RWPE1 (cell line): ENCODE results near the gene SLC6A7.
"Not testable (repeated sequence)": the region's sequence is repeated elsewhere in the genome, so short reads cannot be mapped to it uniquely, and the experiment has no call there.

Experiments
- CTCF ChIA-PET: fragments of 350-600 bp; sonication (Branson Sonifier 250); formaldehyde crosslinking; extraction: SDS; loops from one replicate; lab custom pipeline; 2021; lab: Yijun Ruan, JAX
- POLR2A ChIA-PET: fragments of 400-600 bp; formaldehyde crosslinking; extraction: SDS; loops from one replicate; lab custom pipeline; 2020; ENCODE audit warnings: antibody characterized with exemption; ENCODE audit not compliant: low non-redundant PET; lab: Yijun Ruan, JAX
- DNase-seq: peaks from one replicate; pipeline ENCODE4 v3.0.0; 2012; ENCODE audit warnings: low spot score
- H3K27ac ChIP-seq: fragments of 450-650 bp; 2 replicates; pipeline ENCODE4 v1.5.1; 2017
- CTCF ChIP-seq: fragments of 450-650 bp; conservative IDR thresholded peaks from 2 replicates; pipeline ENCODE4 v1.5.1; 2017; ENCODE audit warnings: low read depth, mild to moderate bottlenecking

SLC6A7 gene

DNA sequence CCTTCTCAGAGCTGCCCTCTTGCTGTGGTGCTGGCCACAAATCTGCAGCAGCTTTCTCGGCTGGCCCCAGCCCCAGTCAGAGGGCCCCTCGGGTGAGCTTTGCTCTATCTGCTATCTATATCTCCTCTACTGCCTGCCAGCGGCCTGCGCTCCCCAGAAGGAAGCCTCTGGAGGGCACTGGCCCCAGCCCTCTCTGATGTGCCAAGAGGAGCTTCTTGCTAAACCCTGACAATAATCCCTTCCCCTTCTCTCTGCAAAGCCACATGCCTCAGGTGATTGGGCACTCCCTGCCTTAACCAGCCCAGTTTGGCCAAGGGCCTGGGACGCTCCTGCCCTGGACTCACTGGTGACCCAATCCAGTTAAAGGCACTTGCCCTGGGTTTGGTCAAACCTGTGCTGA, 57.0 kb downstream of the SLC6A7 start:
- no peak for TF ChIP-seq CTCF
- ChIA-PET CTCF (interaction anchor here (0.7 kb wide), 1 partner anchor 189 kb away, joined by 3 read pairs; no protein-coding TSS in a partner anchor), POLR2A (interaction anchor here (0.6 kb wide), 1 partner anchor 744 kb away, joined by 8 read pairs; no protein-coding TSS in a partner anchor)
- H3K27ac ChIP-seq, result no peak overlapping the region
- DNase-seq, result no peak

DNA sequence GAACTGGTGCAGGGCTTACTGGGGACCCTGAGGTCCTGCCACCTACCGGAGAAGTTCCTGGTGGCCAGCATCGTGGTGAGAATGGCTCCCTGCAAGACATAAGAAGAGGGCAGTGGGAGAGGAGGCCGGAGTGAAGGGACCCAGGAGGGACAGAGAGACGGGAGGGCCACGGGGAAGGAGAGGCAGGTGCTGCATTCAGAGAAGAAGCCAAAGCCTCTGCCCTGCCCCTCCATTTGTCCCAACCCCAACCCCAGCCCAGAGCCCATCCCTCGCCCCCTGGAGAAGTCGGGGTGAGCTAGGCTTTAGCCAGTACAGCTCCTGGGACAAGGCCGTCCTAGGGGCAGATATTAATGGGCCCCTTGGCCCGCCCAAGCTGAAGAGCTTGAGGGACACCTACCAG, 57.9 kb downstream of the SLC6A7 start:
- no peak overlapping the region for H3K27ac ChIP-seq
- DNase-seq, result no peak
- POLR2A ChIA-PET, result no interaction called here
- CTCF ChIA-PET, result interaction anchor here (0.6 to 0.7 kb wide), 5 partner anchors 140 to 433 kb away, joined by 3 to 5 read pairs (median 5); no protein-coding TSS in a partner anchor
- TF ChIP-seq CTCF, result no peak

GRCh38 chr5:150248493-150248892, 58.6 kb downstream of the SLC6A7 start:
- CTCF ChIA-PET, result interaction anchor here (0.6 kb wide), 2 partner anchors 85 to 1324 kb away, joined by 3 read pairs; no protein-coding TSS in a partner anchor
- H3K27ac ChIP-seq, DNase-seq, POLR2A ChIA-PET: not testable (repeated sequence)

GRCh38 chr5:150248946-150249345, 59.1 kb downstream of the SLC6A7 start:
- no peak for TF ChIP-seq CTCF
- H3K27ac ChIP-seq, result no peak overlapping the region
- ChIA-PET CTCF (interaction anchor here (0.6 kb wide), 3 partner anchors 85 to 1324 kb away, joined by 3 read pairs; no protein-coding TSS in a partner anchor), POLR2A (no interaction called here)
- no peak for DNase-seq

- TF ChIP-seq CTCF, result no peak
- no peak for DNase-seq
- H3K27ac ChIP-seq, result no peak overlapping the region
- CTCF ChIA-PET, result interaction anchor here (0.6 to 1.3 kb wide), 3 partner anchors 31 to 185 kb away, joined by 3 to 5 read pairs (median 3); no protein-coding TSS in a partner anchor
- POLR2A ChIA-PET, result no interaction called here
These were observed 59.9 kb downstream of the SLC6A7 start for GRCh38 chr5:150249744-150250143.

DNA sequence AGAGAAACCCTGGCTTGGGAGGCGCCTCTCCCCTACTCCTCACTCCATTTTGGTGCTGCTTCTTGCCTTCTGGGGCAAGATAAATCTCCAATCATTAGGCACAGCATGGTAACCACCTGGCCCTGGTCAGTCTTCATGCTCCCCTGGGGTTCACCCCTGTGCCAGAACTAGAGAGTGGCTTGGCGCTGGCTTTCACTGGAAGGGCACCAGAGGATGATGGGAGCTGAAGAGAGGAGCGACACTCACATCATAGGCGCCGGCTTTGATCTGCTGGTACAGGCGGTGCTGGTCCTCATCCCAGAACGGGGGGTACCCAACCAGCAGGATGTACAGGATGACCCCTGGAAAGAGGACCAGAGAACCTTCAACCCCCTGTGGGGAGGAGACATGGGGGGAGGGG, 61.6 kb downstream of the SLC6A7 start:
- ChIA-PET CTCF (no interaction called here), POLR2A (no interaction called here)
- no peak for DNase-seq
- no peak for TF ChIP-seq CTCF
- no peak overlapping the region for H3K27ac ChIP-seq

DNA sequence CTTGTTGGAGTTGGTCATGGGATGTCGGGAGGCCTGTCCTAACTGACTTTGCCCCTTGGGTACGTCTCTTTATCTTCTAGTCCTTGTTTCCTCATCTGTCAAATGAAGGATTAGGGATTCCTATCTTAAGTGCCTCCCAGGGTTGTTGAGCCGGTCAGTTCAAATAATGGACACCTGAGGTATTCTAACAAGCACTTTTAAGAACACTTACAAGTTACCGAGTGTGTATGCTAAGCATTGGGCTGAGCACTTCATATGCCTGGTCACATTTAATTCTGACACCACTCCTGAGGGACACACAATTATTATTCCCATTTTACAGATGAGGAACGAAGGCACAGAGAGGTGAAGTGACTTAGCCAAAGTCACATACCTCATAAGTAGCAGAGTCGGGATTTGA, 62.6 kb downstream of the SLC6A7 start:
- ChIA-PET CTCF (interaction anchor here (0.7 kb wide), 1 partner anchor 95 kb away, joined by 4 read pairs; no protein-coding TSS in a partner anchor), POLR2A (no interaction called here)
- no peak for DNase-seq
- no peak overlapping the region for H3K27ac ChIP-seq
- no peak for TF ChIP-seq CTCF
